ENCODE data around the gene ANKLE2.

Gene ANKLE2

DNA sequence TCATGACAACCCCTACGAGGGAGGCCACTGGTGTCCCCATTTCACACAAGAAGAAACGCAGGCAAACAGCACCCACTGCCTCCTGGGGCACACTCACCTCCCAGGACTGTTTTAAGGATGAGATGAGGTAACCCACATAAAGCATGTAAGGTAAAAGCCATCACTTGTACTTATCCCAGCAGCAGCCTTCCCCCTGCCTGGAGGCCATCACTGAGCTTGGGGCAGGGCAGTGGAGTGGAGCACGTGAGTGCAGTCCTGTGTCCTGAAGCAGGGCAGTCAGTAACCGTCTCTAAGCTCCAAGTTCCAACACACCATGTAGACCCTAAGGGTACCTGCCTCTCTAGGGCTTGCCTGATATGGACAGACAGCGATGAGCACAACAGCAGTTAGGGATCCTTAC, 76.2 kb downstream of the ANKLE2 start:
- no peak for DNase-seq

GRCh38 chr12:132677492-132677891, 84.1 kb downstream of the ANKLE2 start:
- no peak for DNase-seq

DNA sequence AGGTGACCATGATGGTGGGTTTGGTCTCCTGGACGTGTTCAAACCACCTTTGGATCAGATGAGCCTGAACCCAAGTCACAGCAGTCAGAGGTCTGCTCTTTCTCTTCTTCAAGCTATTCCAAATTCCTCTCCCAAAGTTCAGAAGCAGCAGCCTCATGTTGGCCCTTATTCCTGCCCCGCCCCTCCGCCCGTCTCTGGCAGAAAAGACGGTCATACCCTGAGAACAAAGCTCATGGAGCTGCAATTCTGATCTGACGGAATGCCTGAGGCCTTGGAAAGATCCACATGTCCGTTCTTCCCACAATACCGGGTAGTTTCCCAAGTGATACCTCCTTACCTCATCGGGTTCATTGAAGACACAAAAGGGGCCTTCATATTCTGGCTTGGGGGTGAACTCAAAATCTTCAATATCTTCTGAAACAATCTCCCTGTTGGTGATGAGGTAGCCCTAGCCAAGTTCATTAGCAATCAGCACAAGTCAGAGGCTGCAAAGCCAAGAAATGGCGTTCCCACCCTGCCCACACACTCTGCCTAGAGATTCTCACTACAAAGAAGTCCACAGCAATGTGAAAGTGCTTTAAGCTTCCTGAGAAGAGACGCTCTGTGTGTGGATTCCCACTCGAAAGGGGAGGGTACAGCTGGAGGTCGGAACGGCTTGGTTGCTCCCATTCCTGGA, 85.7 kb downstream of the ANKLE2 start:
- DNase-seq, result no peak

Measured in activated CD8-positive, alpha-beta memory T cell treated with anti-CD3 and anti-CD28 coated beads, Interleukin-2, amount 50 U/mL, for 48 hours (primary cell).